ENCODE results near the gene OGDH. TPM values are rescaled to one million over a fixed set of nuclear protein-coding genes. Genes with fewer than 3 reads are reported as not detected.

The OGDH gene
- total and polyA plus RNA-seq, 2 of the 13 experiments (the other 11 are each of a cell fraction or from before 2014, with no cell fraction given): 17.4 to 25.4 TPM

DNA sequence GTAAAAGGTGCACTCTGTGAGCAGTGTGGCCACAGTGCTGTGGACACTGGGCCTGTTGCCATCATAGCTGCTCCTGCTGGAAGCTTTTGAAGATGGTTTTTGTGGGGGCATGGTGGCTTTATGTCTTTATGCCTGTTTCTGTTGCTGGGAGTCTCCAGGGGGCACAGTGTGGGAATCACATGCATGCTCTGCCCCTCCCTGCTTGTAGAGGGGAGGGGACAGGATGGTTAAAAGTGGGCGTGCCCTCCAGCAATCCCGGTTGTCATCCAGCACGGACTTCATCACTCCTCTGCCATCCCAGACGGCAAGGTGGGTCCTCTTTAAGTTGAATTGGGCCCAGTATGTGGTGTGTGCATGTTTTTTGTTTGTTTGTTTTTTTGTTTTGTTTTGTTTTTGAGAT, 20.2 kb downstream of the OGDH start (continued):
- TF ChIP-seq, protein P1, sequence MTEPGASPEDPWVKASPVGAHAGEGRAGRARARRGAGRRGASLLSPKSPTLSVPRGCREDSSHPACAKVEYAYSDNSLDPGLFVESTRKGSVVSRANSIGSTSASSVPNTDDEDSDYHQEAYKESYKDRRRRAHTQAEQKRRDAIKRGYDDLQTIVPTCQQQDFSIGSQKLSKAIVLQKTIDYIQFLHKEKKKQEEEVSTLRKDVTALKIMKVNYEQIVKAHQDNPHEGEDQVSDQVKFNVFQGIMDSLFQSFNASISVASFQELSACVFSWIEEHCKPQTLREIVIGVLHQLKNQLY (CRISPR knock-in tag; IDR thresholded peaks at IDR 0.05): no peak
- TF ChIP-seq, protein P2, sequence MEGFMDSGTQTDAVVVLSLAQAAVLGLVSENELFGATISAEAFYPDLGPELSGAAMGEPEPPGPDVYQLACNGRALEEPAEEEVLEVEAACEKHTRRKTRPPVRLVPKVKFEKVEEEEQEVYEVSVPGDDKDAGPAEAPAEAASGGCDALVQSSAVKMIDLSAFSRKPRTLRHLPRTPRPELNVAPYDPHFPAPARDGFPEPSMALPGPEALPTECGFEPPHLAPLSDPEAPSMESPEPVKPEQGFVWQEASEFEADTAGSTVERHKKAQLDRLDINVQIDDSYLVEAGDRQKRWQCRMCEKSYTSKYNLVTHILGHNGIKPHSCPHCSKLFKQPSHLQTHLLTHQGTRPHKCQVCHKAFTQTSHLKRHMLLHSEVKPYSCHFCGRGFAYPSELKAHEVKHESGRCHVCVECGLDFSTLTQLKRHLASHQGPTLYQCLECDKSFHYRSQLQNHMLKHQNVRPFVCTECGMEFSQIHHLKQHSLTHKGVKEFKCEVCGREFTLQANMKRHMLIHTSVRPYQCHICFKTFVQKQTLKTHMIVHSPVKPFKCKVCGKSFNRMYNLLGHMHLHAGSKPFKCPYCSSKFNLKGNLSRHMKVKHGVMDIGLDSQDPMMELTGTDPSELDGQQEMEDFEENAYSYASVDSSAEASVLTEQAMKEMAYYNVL (CRISPR knock-in tag; IDR thresholded peaks at IDR 0.05; ENCODE audit: borderline replicate concordance): no peak

DNA sequence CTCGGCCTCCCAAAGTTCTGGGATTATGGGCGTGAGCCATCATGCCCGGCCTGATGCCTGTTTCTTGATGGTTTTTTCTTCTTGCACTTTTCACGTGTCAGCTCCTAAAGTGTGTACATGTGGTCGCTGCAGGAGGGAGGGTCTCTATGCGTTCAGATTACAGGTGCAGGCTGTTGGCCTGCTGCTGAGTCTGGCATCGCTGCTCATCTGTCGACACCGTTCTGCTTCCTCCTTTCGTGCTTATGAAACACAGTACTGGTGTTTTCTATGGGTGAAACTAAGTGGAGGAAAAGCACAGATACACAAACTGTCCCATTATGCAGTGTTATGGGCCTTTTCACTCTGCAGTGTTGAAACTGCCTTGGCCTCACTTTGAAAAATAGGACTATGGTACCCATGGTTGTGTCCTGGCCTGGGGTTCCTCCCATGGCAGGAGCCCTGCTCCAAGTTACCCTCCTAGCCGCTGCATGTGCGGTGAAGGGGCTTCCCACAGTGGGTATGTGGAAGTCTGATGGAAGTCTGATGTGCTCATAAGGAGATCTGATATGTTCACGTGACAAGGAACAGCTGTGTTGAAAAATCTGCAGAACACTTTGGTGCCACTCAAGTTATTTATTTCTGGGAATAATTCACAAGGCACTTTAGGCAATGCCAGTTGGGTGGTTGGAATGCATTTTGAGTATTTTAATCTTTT, 23.5 kb downstream of the OGDH start:
- Histone ChIP-seq H3K27me3 (ENCODE audit: control insufficient read depth in 1 of 2, insufficient read depth in 2 of 2, low read length in 2 of 2) (no peaks in the 10 kb centered on the region), H3K4me2 (ENCODE audit: low read depth, low read length) (no peak overlapping the region), H3K9me3 (ENCODE audit: low read length) (no peaks in the 10 kb centered on the region), H3K27ac (ENCODE audit: extremely low read length, insufficient read depth, low read length) (no peak overlapping the region), H3K9ac (ENCODE audit: insufficient read depth, low read depth, low read length) (no peak overlapping the region), H3K79me2 (ENCODE audit: insufficient read depth, low read length) (peaks cover 3% of the 10 kb centered on the region), H3K4me3 (replicated peaks in 1 of 3; ENCODE audit: insufficient read depth in 1 of 3, low read depth in 2 of 3, low read length in 3 of 3) (no peak overlapping the region), H4K20me1 (ENCODE audit: insufficient read depth, low read length) (no peaks in the 10 kb centered on the region), H3K36me3 (replicated peaks in 1 of 2; ENCODE audit: control insufficient read depth in 1 of 2, insufficient read depth in 2 of 2, low read length in 2 of 2) (peaks cover 13 to 24% of the 10 kb centered on the region in 2 experiments; a peak in 4 of 5 replicates), H2AFZ (ENCODE audit: low read length) (no peak overlapping the region), H3K4me1 (ENCODE audit: insufficient read depth, low read length) (peaks cover 26% of the 10 kb centered on the region)
- POLR2A ChIA-PET: no interaction called here
- no TSS peak for BruUV-seq (replicated peaks)
- DNase-seq (ENCODE audit: low spot score) (no peak), FAIRE-seq (no peak), ATAC-seq (no peak)
- TF ChIP-seq, protein P3, sequence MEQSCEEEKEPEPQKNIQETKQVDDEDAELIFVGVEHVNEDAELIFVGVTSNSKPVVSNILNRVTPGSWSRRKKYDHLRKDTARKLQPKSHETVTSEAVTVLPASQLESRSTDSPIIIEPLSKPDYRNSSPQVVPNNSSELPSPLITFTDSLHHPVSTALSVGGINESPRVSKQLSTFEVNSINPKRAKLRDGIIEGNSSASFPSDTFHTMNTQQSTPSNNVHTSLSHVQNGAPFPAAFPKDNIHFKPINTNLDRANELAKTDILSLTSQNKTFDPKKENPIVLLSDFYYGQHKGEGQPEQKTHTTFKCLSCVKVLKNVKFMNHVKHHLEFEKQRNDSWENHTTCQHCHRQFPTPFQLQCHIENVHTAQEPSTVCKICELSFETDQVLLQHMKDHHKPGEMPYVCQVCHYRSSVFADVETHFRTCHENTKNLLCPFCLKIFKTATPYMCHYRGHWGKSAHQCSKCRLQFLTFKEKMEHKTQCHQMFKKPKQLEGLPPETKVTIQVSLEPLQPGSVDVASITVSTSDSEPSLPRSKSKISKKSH (CRISPR knock-in tag; IDR thresholded peaks at IDR 0.05; ENCODE audit: borderline replicate concordance): no peak
- no peak for TF ChIP-seq HNRNPH1 (optimal IDR thresholded peaks at IDR 0.05; ENCODE audit: low read depth, low read length)
- TF ChIP-seq ZNF589 (CRISPR knock-in tag; conservative IDR thresholded peaks at IDR 0.05): no peak
- no peak for TF ChIP-seq ZNF234 (CRISPR knock-in tag; conservative IDR thresholded peaks at IDR 0.05)
- 97% methylated on average over 13 of the region's 13 CpGs for WGBS (ENCODE audit: low lambda C conversion rate)
- in situ Hi-C loops (cut with HindIII; ENCODE audit: extremely low pct_ligation_motif_present, low pct_unique_long_range_greater_than_20kb): no loop called here
- intact Hi-C loops (cut with micrococcal nuclease; ENCODE audit: unreplicated experiment): no loop called here
- CTCF ChIA-PET (ENCODE audit: low intra/inter-chr PET ratio, low total read pairs): no interaction called here
